HG03342 (cell line): ENCODE results near the gene MBOAT7.
"Not testable (repeated sequence)": the region's sequence is repeated elsewhere in the genome, so short reads cannot be mapped to it uniquely, and the experiment has no call there.

Experiments
- ATAC-seq: cut with Tn5 transposase; IDR thresholded peaks from one replicate; pipeline ENCODE4 v1.9.1; 2021; ENCODE audit warnings: mild to moderate bottlenecking, moderate library complexity; ENCODE audit not compliant: unreplicated experiment

The MBOAT7 gene, protein sequence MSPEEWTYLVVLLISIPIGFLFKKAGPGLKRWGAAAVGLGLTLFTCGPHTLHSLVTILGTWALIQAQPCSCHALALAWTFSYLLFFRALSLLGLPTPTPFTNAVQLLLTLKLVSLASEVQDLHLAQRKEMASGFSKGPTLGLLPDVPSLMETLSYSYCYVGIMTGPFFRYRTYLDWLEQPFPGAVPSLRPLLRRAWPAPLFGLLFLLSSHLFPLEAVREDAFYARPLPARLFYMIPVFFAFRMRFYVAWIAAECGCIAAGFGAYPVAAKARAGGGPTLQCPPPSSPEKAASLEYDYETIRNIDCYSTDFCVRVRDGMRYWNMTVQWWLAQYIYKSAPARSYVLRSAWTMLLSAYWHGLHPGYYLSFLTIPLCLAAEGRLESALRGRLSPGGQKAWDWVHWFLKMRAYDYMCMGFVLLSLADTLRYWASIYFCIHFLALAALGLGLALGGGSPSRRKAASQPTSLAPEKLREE

DNA sequence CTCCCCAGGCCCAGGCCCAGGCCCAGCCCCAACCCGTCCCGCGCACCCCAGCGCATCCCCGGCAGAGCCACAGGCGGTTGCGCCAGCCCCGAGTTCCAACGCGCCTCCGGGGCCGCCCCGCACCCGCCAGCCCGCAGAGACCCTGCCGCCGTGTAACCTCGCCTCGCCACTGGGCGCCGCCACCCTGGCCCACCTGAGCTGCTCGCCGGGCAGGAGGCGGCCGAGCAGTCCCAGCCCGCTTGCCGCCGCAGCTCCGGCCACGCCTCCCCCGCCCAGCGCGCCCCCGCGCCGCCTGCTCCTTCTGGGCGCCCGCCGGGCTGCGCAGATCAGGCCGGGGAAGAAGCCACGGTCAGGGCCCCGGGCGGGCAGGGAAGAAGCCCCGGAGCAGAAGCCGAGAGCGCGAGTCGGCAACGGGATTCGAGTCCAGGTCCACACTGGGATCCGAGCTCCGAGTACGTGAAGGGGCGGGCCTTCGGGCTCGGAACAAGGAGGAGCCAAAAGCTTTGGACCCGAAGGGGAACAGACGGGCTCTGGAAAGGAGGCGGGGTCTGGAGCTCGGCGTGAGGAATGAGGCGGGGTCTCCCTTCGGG lies at the start of gene MBOAT7:
MBOAT7 (minus strand) TSS at position 436 of the 590 bp plus-strand sequence. CDS start 1,072 bp downstream, outside the sequence.
- peak; percentile 20 for ATAC-seq

DNA sequence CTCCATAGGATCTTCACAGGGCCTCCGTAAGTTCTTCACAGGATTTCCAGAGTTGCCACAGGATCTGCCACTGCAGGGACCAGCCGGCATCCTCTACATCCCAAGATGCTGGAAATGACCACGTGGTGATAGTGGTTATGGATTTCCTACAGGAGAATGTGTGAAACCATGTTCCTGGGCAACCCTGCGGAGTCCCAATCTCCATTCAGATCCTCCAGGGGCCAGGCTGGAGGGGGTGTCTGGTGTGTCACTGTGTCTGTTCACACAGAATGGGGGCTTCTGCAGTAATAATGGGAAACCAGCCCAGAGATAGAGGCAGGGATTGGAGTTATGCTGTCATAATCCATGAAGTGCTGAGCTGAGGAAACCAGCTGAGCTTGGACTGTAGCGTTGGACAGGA lies 44.6 kb upstream of the MBOAT7 start:
- no peak for ATAC-seq

DNA sequence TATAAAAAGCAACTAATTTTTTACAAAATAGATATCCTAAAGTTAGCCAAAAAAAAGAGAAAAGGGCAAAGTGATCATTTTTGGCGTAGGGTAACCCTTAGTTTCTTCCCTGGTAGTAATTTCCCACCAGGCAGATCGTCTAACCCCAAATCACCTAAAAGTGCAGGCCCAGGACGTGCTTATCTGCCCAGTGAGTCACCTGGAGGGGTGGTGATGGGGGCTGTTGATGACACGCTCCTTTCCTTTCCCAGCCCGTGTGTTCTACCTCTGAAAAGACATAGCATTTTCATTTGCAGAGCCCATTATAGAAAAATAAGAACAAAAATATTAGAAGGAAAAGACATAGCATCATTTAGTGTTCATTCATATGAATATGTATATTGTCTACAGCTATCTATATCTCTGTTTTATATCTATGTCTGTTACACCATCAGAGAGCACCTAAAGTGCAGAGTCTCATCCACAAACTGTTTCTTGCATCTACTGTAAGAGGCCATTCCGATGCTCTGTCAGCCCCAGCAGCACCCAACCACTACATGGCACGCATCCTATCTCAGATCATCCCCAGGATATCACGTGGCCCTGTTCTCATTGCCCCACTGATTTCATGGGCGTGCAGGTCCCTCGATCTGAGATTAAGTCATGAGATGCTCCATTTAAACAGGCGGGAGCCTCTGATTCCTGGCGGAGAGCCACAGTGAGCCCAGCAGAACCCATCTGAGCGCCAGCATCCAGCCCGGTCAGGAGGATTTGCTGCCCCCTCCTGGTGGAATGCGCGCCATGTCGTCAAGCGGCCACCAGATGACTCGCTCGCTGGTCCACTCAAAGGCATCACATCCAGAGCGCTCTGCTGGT lies 41.9 kb upstream of the MBOAT7 start:
- no peak for ATAC-seq

DNA sequence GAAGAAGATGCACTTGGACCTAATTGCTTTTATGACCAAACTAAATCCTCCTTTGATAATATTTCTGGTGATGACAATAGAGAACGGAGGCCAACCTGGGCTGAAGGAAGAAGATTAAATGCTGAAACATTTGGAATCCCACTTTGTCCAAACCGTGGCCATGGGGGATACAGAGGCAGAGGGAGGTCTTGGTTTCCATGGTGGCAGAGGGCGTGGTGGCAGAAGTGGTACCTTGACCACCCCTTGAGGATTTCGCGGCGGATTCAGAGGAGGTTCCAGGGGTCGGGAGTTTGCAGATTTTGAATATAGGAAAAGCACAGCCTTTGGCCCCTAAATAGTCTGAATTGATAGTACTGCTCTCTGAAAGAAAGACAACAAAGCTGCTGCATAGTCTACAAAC lies 40.7 kb upstream of the MBOAT7 start:
- no peak for ATAC-seq

DNA sequence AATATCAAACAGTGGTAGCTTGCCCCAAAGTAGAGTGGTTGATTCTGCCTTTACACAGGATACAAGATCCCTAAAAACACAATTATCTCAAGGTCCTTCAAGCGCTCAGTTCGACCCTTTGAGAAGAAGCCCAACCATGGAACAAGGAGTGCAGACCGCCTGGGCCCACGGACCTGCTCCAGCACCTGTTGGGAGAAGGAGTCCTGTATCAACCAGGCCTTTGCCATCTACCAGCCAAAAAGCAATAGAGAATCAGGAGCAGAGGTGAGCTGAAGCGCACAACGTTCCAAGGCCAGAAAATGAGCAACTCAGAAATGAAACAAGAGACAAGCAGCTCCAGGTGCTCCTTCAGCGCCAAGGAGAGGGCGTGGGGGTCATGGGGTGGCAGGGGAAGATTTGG lies 39.8 kb upstream of the MBOAT7 start:
- ATAC-seq, result no peak

DNA sequence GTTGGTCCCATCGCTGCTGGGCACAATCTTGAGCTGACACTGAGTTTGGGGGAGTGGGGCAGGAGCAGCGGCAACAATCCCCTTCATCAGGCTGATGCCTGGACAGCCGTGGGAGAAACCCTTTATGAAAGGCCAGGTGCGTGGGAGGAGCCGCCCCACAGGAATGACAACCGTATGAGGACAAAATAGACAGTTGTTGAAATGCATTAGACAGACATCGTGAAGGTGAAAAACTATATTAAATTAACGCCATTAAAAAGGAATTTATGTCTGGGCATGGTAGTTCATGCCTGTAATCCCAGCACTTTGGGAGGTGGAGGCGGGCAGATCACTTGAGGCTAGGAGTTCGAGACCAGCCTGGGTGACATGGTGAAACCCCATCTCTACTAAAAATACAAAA lies 35.2 kb upstream of the MBOAT7 start:
- ATAC-seq, result not testable (repeated sequence)

DNA sequence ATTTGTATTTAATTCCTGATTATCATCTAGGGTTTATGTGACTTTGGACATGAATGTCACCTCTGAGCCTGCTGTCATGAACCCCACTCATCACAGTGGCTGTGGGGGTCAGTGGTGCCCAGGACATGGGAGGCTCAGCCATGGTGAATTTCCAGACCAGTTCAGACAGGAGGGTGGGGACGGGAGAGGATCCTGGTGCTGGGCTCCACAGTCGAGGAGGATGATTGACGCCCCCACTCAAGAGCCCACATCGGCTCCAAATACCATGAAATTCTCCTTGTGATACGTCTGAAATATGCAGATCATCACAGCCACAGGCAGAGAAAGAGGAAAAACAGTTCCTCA lies 34.5 kb upstream of the MBOAT7 start:
- not testable (repeated sequence) for ATAC-seq

DNA sequence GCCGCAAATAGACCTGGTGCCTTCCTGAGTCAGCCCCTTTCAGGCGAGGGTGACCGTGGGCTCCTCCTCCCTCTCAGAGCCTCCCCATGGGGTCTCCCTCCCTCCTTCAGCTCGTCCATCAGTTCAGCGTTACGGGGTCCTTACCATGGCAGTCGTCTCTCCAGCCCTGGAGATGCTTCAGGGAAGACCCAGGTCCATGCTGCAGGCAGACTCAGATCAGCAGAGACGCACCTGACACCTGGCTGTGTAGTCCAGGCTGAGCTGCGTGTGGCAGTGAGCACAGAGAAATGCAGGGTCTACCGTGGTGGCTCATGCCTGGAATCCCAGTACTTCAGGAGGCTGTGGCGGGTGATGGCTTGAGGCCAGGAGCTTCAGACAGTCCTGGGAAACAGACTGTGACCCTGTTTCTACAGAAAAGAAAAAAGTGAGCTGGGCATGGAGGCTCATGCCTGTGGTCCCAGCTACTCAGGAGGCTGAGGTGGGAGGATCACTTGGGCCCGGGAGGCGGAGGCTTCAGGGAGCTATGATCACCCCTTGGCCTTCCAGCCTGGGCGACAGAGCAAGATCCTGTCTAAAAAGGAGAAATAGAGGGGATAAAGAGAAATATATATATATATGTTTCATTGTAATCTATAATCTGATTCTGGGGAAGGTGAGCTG lies 34.0 kb upstream of the MBOAT7 start:
- not testable (repeated sequence) for ATAC-seq

DNA sequence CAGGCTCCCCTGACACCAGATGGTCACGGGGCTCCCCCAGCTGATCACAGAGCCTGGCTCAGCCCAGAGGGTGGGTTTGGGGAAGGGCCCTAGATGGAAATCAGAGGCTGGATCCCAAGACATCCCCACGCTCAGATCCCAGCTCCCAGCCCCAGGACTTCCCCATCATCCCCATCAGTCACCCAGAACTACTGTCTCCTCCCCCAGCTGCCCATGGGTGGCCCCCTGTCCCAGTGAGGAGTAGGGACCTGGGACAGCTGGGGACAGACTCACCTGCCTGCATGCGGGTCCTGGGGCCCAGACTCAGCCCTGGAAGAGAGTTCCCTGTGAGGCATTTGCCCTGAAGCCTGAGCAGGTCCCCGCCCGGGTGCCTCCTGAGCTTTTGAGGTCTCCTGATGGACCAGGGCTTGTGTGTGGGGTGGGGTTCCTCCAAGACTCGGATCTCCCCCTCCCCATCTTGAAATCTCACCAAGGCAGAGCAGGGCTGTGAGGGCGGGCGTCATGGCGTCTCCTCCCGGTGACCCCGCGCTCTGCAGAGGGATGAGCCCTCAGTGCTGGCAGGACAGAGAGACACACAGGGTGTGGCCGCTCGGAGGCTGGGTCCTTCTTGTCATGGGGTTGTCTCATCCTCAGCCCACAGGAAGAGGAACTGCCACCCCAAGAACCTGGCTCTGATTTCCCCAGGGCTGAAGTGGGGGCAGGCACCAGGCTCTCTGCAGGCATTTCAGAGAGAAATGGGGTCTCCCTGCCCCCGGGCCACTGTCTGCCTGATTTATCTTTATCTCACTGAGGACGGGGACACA lies 33.3 kb upstream of the MBOAT7 start, which contains the start of gene LILRB3:
LILRB3 (minus strand) TSS at position 534 of the 803 bp plus-strand sequence; CDS start at position 503, 31 bp downstream.
- ATAC-seq, result not testable (repeated sequence)

DNA sequence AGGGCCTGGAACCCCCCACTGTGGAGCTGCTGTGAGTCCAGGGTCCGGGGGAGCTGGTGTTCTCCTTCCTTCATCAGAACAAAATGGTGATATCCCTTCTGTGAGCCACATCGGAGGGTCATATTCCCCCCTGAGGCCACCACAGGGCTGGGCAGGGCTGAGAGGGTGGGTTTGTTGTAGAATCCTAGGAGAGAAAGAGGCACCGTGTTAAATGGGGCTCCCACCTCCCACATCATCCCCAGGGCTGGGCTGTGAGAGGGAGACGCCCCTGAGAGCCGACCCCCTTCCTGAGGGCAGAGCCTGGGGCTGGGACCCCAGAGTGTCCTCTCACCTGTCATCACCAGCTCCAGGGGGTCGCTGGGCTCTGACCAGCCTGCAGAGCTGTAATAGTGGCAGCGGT lies 32.6 kb upstream of the MBOAT7 start:
- ATAC-seq, result not testable (repeated sequence)

DNA sequence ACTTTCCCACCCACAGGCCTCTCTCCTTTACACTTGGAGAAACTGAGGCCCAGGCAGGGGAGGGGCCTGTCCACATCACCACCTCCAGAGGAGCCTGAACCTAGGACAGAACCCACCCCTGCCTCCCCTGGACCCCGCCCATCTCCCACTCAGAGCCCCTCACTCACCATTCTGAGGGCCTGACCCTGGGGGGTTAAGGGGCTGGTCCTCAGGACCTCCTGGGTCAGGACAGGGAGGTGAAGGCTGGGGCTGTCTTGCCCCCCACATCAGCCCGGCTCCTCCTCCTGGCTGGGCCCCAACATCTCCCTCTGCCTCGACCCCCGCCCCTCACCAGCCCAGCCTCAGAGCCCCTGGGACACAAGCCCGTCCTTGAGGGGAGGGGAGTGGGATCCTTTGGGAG lies 30.3 kb upstream of the MBOAT7 start:
- ATAC-seq, result not testable (repeated sequence)

DNA sequence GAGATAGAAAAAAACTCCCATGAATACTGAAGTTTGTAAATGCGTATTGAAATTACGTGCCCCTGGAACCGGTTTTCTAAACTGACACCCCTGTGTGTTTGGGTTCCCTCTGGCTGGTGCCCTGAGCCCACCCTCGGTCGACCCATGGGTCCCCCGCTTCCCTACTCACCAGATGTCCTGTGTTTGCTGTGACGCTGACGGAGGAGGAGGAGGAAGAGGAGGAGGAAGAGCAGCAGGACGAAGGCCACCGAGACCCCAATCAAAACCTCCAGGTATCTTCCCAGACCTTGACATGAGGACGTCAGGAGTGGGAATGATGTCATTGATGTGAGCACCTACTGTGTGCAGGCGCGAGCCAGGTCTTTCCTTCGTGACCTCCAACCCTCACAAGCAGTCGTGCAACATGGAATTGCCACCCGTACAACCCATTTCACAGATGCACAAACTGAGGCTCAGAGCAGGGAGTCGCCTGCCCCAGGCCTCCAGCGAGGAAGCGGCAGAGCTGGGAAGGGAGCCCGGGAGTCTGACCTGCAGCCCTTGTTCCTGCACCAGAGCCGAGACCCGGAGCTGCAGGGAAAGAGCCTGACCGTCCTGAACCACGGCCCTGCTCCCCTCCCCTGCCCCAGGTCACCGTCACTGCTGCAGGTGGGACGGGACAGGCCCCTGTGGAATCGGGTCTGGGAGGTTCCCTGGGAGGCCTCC lies 29.7 kb upstream of the MBOAT7 start:
- ATAC-seq, result no peak

DNA sequence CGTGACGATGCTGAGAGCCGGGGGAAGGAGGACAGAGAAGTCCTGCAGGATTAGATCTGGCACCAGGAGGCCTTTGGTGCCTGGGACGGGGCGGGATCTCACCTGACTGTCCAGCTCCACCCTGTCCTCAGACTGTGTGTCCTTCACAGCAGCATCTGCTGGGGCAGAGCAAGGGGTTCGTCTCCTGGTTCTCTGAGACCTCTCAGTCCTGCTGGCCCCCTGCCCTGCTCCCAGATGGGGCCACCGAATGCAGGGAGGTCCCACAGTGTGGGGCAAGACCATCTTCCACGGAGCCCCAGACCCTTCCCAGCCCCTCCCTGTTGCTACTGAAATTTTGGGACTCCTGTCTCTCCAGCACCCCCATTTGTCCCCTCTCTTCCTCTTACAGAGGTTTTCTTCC lies 28.9 kb upstream of the MBOAT7 start:
- ATAC-seq, result no peak

DNA sequence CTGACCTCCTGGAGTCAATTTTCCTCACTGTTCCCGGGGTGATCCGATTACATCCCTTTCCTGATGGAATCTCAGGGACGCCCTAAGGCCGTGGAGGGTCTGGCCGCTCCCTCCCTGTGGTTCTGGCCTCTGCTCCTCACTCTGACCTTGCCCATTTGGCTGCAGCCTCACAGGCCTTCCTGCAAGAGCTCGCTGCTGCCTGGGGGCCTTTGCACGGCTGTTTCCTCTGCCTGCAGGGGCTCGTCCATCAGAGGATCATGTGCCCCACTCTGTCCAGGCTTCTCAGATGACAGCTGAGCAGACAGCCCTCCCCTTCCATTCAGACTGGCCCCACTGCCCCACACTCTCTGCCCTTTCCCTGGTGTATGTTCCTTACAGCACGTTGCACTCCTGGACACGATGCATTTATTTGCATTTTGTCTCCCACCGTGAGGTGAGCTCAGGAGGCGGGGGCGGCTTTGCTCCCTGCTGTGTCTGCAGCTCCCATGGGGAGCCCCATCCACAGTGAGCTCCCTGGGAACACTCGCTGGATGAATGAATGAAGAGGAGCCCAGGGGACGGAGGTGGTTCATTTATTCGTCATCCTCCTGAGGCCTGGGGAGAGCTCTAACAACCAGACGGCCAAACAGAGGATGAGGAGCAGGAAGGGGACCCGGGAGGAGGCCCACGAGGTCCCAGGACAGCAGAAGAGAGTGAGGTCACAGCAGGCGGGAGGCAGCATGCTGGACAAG lies 28.3 kb upstream of the MBOAT7 start:
- ATAC-seq, result not testable (repeated sequence)

DNA sequence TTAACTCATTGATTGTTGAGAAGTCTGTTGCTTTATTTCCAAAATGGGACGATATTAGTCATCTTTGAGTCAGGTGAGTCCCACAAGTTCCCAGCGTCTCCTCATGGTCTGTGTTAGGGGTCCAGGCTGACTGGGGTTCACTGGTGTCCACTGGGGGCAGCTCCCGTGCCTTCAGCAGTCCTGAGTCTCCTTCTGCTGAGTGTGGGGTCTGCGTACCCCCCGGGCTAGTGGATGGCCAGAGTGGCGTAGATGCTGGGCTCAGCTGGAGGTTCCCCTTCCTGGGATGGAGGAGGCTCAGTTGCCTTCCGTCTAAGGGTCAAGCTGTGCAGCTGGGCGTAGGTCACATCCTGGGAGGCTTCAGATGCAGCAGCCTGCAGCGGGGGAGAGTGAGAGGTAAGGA lies 27.5 kb upstream of the MBOAT7 start:
- no peak for ATAC-seq

DNA sequence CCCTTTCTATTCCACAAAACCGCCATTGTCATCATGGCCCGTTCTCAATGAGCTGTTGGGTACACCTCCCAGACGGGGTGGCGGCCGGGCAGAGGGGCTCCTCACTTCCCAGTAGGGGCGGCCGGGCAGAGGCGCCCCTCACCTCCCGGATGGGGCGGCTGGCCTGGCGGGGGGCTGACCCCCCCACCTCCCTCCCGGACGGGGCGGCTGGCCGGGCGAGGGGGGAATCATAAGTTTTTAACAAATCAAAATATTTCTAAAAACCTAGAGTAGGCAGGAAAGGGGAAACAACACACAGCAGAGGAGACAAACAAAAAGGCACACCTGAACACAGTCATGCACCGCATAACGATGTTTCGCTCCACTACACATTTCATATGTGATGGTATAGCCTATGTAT lies 25.4 kb upstream of the MBOAT7 start:
- ATAC-seq, result not testable (repeated sequence)

DNA sequence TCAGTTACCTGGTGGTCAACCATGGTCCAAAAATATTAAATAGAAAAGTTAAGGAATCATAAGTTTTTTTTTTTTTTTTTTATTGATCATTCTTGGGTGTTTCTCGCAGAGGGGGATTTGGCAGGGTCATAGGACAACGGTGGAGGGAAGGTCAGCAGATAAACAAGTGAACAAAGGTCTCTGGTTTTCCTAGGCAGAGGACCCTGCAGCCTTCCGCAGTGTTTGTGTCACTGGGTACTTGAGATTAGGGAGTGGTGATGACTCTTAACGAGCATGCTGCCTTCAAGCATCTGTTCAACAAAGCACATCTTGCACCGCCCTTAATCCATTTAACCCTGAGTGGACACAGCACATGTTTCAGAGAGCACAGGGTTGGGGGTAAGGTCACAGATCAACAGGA lies 24.8 kb upstream of the MBOAT7 start:
- not testable (repeated sequence) for ATAC-seq

DNA sequence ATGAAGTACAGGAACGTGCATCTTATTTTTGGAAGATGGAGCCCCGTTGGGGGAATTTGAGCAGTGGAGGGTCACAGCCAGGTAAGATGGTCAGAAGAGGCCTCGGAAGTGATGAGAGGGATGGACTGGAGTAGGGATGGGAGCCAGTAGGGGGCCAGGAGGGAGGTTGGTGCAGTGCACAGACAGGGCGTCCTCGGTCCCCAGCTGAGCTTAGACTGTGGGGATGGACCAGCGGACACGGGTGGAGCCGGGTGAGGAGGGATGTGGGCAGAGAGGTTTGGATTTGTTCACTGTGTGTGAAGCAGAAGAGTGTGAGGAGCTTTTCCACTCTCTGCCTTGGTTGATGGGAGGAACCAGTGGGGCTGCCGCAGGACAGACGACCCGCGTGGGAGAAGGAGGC lies 21.9 kb upstream of the MBOAT7 start:
- no peak for ATAC-seq
